Suprapubic skin (tissue), 4 donors: ENCODE results near the gene ADGRG2.

Source experiments
- EP300 ChIP-seq: sonication (generic); formaldehyde crosslinking; IDR thresholded peaks from one replicate; pipeline ENCODE4 v1.6.1; 2017; ENCODE audit warnings: antibody characterized with exemption
- POLR2A ChIP-seq, 2 donors: fragments of 450-650 bp; IDR thresholded peaks; one replicate each; pipeline ENCODE4 v1.6.1; 2017; ENCODE audit warnings: antibody characterized with exemption in 2 of 2, mild to moderate bottlenecking in 2 of 2, moderate library complexity in 2 of 2
- POLR2AphosphoS5 ChIP-seq, 3 donors: sonication (generic); formaldehyde crosslinking; IDR thresholded peaks; one replicate each; pipeline ENCODE4 v1.6.1; 2017; ENCODE audit warnings: antibody characterized with exemption in 3 of 3
- TF ChIP-seq, protein P1 (sequence below), 2 donors: fragments of 200-600 bp in 1 of 2; fragments of 450-650 bp in 1 of 2; sonication (generic) in 1 of 2; IDR thresholded peaks; one replicate each; pipeline ENCODE4 v1.5.1; 2016 to 2019; ENCODE audit warnings: antibody characterized with exemption in 2 of 2, mild to moderate bottlenecking in 1 of 2, moderate library complexity in 1 of 2

DNA sequence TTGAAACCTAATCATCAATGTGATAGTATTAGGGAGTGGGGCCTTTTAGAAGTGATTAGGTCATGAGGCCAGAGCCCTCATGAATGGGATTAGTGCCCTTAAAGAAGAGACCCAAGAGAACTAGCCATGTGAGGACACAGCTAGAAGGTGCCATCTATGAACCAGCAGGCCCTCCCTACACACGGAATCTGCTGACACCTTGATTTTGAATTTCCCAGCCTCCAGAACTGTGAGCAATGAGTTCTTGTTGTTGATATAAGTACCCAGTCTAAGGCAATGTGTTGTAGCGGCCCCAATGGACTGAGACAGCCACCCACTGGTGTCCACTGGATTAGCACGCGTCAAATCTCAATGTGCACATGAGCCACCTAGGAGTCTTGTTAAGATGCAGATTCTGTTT, 8.4 kb upstream of the ADGRG2 start:
- TF ChIP-seq, protein P1, sequence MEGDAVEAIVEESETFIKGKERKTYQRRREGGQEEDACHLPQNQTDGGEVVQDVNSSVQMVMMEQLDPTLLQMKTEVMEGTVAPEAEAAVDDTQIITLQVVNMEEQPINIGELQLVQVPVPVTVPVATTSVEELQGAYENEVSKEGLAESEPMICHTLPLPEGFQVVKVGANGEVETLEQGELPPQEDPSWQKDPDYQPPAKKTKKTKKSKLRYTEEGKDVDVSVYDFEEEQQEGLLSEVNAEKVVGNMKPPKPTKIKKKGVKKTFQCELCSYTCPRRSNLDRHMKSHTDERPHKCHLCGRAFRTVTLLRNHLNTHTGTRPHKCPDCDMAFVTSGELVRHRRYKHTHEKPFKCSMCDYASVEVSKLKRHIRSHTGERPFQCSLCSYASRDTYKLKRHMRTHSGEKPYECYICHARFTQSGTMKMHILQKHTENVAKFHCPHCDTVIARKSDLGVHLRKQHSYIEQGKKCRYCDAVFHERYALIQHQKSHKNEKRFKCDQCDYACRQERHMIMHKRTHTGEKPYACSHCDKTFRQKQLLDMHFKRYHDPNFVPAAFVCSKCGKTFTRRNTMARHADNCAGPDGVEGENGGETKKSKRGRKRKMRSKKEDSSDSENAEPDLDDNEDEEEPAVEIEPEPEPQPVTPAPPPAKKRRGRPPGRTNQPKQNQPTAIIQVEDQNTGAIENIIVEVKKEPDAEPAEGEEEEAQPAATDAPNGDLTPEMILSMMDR (IDR thresholded peaks at IDR 0.05): no peak
- TF ChIP-seq EP300 (no peak), POLR2AphosphoS5 (IDR thresholded peaks at IDR 0.05) (no peak), POLR2A (IDR thresholded peaks at IDR 0.05) (no peak)
